GM12875 (cell line): ENCODE measurements around the gene ADNP.

Experiments
- H3K4me3 ChIP-seq: one replicate; pipeline ENCODE4 v1.5.1; 2011; ENCODE audit warnings: low read depth, low read length, control low read depth
- CTCF ChIP-seq: IDR thresholded peaks from 2 replicates; pipeline ENCODE4 v1.5.1; 2011; ENCODE audit warnings: low read depth, mild to moderate bottlenecking, control low read depth, inconsistent platforms, low read length, moderate library complexity, borderline replicate concordance; ENCODE audit not compliant: insufficient read depth

Gene ADNP

GRCh38 chr20:50845566-50846215 lies 85.5 kb downstream of the ADNP start:
- no peak overlapping the region for H3K4me3 ChIP-seq
- TF ChIP-seq CTCF, result no peak

GRCh38 chr20:50844430-50845100 lies 86.7 kb downstream of the ADNP start:
- TF ChIP-seq CTCF, result no peak
- no peak overlapping the region for H3K4me3 ChIP-seq

GRCh38 chr20:50843331-50844276 lies 87.6 kb downstream of the ADNP start:
- no peak for TF ChIP-seq CTCF
- H3K4me3 ChIP-seq, result no peak overlapping the region

- TF ChIP-seq CTCF, result no peak
- no peak overlapping the region for H3K4me3 ChIP-seq
Observed at GRCh38 chr20:50842821-50843220, 88.4 kb downstream of the ADNP start.
